Nephron (organoid): ENCODE results near the gene ROCK1.

Experiments used
- H3K27ac Mint-ChIP-seq, 3 experiments: 2 replicates each; pipeline ENCODE4 v1.8.0; 2020; ENCODE audit warnings: mixed read lengths in 3 of 3, mild to moderate bottlenecking in 2 of 3, moderate library complexity in 1 of 3
- H3K27me3 Mint-ChIP-seq: 2 replicates; pipeline ENCODE4 v1.8.0; 2021; ENCODE audit warnings: low read depth, mild to moderate bottlenecking, moderate library complexity, mixed read lengths
- H3K36me3 Mint-ChIP-seq: 2 replicates; pipeline ENCODE4 v1.8.0; 2020; ENCODE audit warnings: low read depth, mixed read lengths
- H3K4me1 Mint-ChIP-seq: 2 replicates; pipeline ENCODE4 v1.8.0; 2020; ENCODE audit warnings: mixed read lengths
- H3K4me3 Mint-ChIP-seq, 3 experiments: 2 replicates each; pipeline ENCODE4 v1.8.0; 2020; ENCODE audit warnings: mild to moderate bottlenecking in 3 of 3, mixed read lengths in 3 of 3, moderate library complexity in 2 of 3
- H3K9me3 Mint-ChIP-seq: 2 replicates; pipeline ENCODE4 v1.8.0; 2020; ENCODE audit warnings: mixed read lengths
- TF ChIP-seq, protein P1 (sequence below), 3 experiments: fragments of 200-600 bp; sonication (generic); IDR thresholded peaks; one replicate each; pipeline ENCODE4 v1.5.0; 2021; ENCODE audit warnings: antibody characterized with exemption in 3 of 3; ENCODE audit not compliant: unreplicated experiment in 3 of 3

Gene ROCK1

DNA sequence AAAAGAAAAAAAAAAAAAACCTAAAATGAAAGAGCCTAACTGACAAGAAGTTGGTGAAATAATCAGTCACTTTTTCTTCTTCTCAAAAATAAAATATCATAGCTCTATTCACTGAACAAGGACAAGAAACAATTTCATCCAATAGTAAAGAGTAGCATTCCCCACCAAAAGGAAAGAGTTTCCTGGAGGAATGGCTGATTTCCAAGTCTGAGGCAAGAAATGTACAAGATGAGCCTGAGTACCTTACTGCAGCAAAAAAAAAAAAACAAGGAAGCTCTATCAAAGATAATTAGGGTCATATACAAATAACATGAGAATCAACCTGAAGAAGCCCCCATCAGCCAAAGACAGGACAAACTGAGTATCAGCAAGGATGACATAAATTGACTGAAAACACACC, 11.5 kb downstream of the ROCK1 start:
- Mint-ChIP-seq H3K4me1 (peaks cover 2% of the 10 kb centered on the region), H3K4me3 (no peak overlapping the region), H3K9me3 (peaks cover 4% of the 10 kb centered on the region), H3K27ac (no peak overlapping the region), H3K27me3 (no peaks in the 10 kb centered on the region), H3K36me3 (peaks cover 5% of the 10 kb centered on the region)
- TF ChIP-seq, protein P1, sequence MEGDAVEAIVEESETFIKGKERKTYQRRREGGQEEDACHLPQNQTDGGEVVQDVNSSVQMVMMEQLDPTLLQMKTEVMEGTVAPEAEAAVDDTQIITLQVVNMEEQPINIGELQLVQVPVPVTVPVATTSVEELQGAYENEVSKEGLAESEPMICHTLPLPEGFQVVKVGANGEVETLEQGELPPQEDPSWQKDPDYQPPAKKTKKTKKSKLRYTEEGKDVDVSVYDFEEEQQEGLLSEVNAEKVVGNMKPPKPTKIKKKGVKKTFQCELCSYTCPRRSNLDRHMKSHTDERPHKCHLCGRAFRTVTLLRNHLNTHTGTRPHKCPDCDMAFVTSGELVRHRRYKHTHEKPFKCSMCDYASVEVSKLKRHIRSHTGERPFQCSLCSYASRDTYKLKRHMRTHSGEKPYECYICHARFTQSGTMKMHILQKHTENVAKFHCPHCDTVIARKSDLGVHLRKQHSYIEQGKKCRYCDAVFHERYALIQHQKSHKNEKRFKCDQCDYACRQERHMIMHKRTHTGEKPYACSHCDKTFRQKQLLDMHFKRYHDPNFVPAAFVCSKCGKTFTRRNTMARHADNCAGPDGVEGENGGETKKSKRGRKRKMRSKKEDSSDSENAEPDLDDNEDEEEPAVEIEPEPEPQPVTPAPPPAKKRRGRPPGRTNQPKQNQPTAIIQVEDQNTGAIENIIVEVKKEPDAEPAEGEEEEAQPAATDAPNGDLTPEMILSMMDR (IDR thresholded peaks at IDR 0.05; ENCODE audit: unreplicated experiment in 3 of 3) = no peak

GRCh38 chr18:21099442-21099841, 12.2 kb downstream of the ROCK1 start:
- no peak overlapping the region for H3K4me3 Mint-ChIP-seq
- no peaks in the 10 kb centered on the region for H3K4me1 Mint-ChIP-seq
- TF ChIP-seq, protein P1 (IDR thresholded peaks at IDR 0.05; ENCODE audit: unreplicated experiment in 3 of 3) = no peak
- peaks cover 7% of the 10 kb centered on the region for H3K36me3 Mint-ChIP-seq
- H3K9me3 Mint-ChIP-seq = peaks cover 7% of the 10 kb centered on the region
- H3K27me3 Mint-ChIP-seq = no peaks in the 10 kb centered on the region
- no peak overlapping the region for H3K27ac Mint-ChIP-seq

- no peaks in the 10 kb centered on the region for H3K4me1 Mint-ChIP-seq
- H3K36me3 Mint-ChIP-seq = peaks cover 22% of the 10 kb centered on the region
- H3K27ac Mint-ChIP-seq = no peak overlapping the region
- H3K9me3 Mint-ChIP-seq = peaks cover 15% of the 10 kb centered on the region
- H3K4me3 Mint-ChIP-seq = no peak overlapping the region
- H3K27me3 Mint-ChIP-seq = no peaks in the 10 kb centered on the region
- TF ChIP-seq, protein P1 (IDR thresholded peaks at IDR 0.05; ENCODE audit: unreplicated experiment in 3 of 3) = no peak
Measured at GRCh38 chr18:21096760-21097159, 14.9 kb downstream of the ROCK1 start.

DNA sequence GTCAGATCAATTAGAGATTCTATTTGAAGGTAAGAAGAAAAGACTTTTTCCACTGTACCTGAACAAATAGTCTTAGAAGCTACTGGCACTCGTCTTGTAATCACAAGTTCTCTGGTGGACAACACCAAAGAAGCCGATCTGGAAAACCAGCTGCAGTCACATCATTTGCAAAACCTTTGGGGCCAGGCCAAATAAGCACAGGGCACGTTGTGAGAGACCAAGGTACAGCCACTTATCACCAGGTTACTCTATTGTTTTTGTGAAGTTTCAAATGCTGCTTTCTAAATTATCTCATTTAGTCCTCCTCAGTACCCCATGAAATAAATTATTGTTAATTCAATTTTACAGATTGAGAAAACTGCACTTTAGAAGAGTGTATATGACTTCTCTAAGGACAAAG, 18.5 kb downstream of the ROCK1 start:
- Mint-ChIP-seq H3K4me1 (no peaks in the 10 kb centered on the region), H3K9me3 (peaks cover 27% of the 10 kb centered on the region), H3K27me3 (no peaks in the 10 kb centered on the region), H3K36me3 (peaks cover 39% of the 10 kb centered on the region), H3K4me3 (no peak overlapping the region), H3K27ac (no peak overlapping the region)
- TF ChIP-seq, protein P1 (IDR thresholded peaks at IDR 0.05; ENCODE audit: unreplicated experiment in 3 of 3) = no peak

GRCh38 chr18:21090680-21091079, 20.9 kb downstream of the ROCK1 start:
- Mint-ChIP-seq H3K9me3 (peaks cover 47% of the 10 kb centered on the region), H3K36me3 (peaks cover 55% of the 10 kb centered on the region), H3K4me3 (no peak overlapping the region), H3K4me1 (no peaks in the 10 kb centered on the region), H3K27me3 (no peaks in the 10 kb centered on the region), H3K27ac (no peak overlapping the region)
- TF ChIP-seq, protein P1 (IDR thresholded peaks at IDR 0.05; ENCODE audit: unreplicated experiment in 3 of 3) = no peak

- TF ChIP-seq, protein P1 (IDR thresholded peaks at IDR 0.05; ENCODE audit: unreplicated experiment in 3 of 3) = no peak
- Mint-ChIP-seq H3K4me3 (no peak overlapping the region), H3K27ac (no peak overlapping the region), H3K27me3 (no peaks in the 10 kb centered on the region), H3K36me3 (peaks cover 74% of the 10 kb centered on the region), H3K9me3 (peaks cover 69% of the 10 kb centered on the region), H3K4me1 (no peaks in the 10 kb centered on the region)
Measured at GRCh38 chr18:21085579-21086166, 25.9 kb downstream of the ROCK1 start.
